Breast epithelium (tissue), 3 donors: ENCODE data around the gene ADGRL3.

ENCODE experiments used
- POLR2A ChIP-seq: fragments of 450-650 bp; IDR thresholded peaks from one replicate; pipeline ENCODE4 v1.6.1; 2016; ENCODE audit warnings: antibody characterized with exemption, mild to moderate bottlenecking, moderate library complexity
- POLR2AphosphoS5 ChIP-seq, 3 donors: sonication (generic); formaldehyde crosslinking; IDR thresholded peaks; one replicate each; pipeline ENCODE4 v1.6.1; 2017; ENCODE audit warnings: antibody characterized with exemption in 3 of 3
- TF ChIP-seq, protein P1 (sequence below), 3 donors: fragments of 450-650 bp; IDR thresholded peaks; one replicate each; pipeline ENCODE4 v1.5.1; 2016 to 2017; ENCODE audit warnings: antibody characterized with exemption in 3 of 3, mild to moderate bottlenecking in 3 of 3, moderate library complexity in 3 of 3

DNA sequence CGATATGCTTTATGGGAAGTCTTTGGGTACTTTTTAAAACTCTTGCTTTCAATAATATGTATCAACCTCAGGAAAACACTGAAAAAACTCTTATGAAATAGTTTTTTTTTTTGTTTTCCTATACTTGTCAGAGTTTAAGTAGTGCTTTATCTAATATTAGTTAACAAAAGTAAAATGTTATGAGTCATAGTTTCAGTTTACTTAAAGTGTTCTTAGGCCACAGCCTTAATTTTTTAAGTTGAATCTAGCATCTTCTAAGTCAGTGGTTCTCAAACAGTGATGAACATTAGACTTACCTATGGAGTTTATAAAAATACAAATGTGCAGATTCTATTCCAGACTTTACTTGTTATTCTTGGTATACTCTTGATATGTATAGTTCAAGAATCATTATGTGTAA lies 26.3 kb upstream of the ADGRL3 start:
- no peak for TF ChIP-seq POLR2A
- TF ChIP-seq, protein P1, sequence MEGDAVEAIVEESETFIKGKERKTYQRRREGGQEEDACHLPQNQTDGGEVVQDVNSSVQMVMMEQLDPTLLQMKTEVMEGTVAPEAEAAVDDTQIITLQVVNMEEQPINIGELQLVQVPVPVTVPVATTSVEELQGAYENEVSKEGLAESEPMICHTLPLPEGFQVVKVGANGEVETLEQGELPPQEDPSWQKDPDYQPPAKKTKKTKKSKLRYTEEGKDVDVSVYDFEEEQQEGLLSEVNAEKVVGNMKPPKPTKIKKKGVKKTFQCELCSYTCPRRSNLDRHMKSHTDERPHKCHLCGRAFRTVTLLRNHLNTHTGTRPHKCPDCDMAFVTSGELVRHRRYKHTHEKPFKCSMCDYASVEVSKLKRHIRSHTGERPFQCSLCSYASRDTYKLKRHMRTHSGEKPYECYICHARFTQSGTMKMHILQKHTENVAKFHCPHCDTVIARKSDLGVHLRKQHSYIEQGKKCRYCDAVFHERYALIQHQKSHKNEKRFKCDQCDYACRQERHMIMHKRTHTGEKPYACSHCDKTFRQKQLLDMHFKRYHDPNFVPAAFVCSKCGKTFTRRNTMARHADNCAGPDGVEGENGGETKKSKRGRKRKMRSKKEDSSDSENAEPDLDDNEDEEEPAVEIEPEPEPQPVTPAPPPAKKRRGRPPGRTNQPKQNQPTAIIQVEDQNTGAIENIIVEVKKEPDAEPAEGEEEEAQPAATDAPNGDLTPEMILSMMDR (IDR thresholded peaks at IDR 0.05): no peak
- no peak for TF ChIP-seq POLR2AphosphoS5 (IDR thresholded peaks at IDR 0.05)
